GM18951 (cell line): Measurements from ENCODE around the gene IFT57.

ENCODE experiments used
- POLR2A ChIP-seq: IDR thresholded peaks from 4 replicates; pipeline ENCODE4 v1.6.1; 2011; ENCODE audit warnings: mild to moderate bottlenecking; ENCODE audit not compliant: insufficient read length, insufficient read depth; ENCODE audit errors: extremely low read depth
- in situ Hi-C: fragments of 300-500 bp; cut with MboI; formaldehyde crosslinking; loops from one replicate; pipeline ENCODE4 v1.12.0; 2022; ENCODE audit warnings: low sequenced_read_pairs, mixed read lengths, inconsistent platforms; ENCODE audit not compliant: unreplicated experiment

The IFT57 gene

GRCh38 chr3:108123326-108123725, 98.9 kb downstream of the IFT57 start:
- in situ Hi-C loops, result no loop called here
- TF ChIP-seq POLR2A, result no peak

- in situ Hi-C loops, result no loop called here
- TF ChIP-seq POLR2A, result no peak
Measured at GRCh38 chr3:108122276-108122675, 99.9 kb downstream of the IFT57 start.

GRCh38 chr3:108119398-108120104, 102.7 kb downstream of the IFT57 start:
- in situ Hi-C loops, result no loop called here

GRCh38 chr3:108118038-108118768, 104.0 kb downstream of the IFT57 start:
- TF ChIP-seq POLR2A, result no peak
- in situ Hi-C loops, result no loop called here

More at GRCh38 chr3:108119398-108120104, 102.7 kb downstream of the IFT57 start:
- no peak for TF ChIP-seq POLR2A

- no peak for TF ChIP-seq POLR2A
- in situ Hi-C loops, result no loop called here
Measured at GRCh38 chr3:108117241-108117775, 104.9 kb downstream of the IFT57 start.

GRCh38 chr3:108114423-108115065, 107.7 kb downstream of the IFT57 start:
- no peak for TF ChIP-seq POLR2A
- in situ Hi-C loops, result no loop called here

GRCh38 chr3:108113975-108114374, 108.2 kb downstream of the IFT57 start:
- in situ Hi-C loops, result no loop called here
- TF ChIP-seq POLR2A, result no peak

- in situ Hi-C loops, result no loop called here
- TF ChIP-seq POLR2A, result no peak
Measured at GRCh38 chr3:108110934-108111333, 111.3 kb downstream of the IFT57 start.
